Measurements from ENCODE around the gene MDN1.
"Not testable (repeated sequence)": the region's sequence is repeated elsewhere in the genome, so short reads cannot be mapped to it uniquely, and the experiment has no call there.

Gene MDN1

GRCh38 chr6:89819336-89820130, at the start of gene MDN1:
TSS of gene MDN1 (minus strand) at chr6:89819794. CDS start at chr6:89819607, 187 bp downstream.
- DNase-seq: peak; percentile 68 to 78 (median 70)

- DNase-seq: no peak
Observed at GRCh38 chr6:89866024-89866678, 46.6 kb upstream of the MDN1 start.

DNA sequence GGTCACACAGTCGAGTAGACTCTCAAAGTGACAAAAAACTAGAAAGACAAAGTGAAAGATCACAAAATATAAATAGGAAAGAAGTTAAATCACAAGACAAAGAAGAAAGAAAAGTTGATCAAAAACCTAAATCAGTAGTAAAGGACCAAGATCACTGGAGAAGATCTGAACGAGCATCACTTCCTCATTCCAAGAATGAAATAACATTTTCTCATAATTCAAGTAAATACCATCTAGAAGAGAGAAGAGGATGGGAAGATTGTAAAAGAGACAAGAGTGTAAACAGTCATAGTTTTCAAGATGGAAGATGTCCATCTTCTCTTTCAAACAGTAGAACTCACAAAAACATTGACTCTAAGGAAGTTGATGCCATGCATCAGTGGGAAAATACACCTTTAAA, 43.1 kb upstream of the MDN1 start:
- DNase-seq: no peak

GRCh38 chr6:89862273-89862672, 42.7 kb upstream of the MDN1 start:
- DNase-seq: no peak

- no peak for DNase-seq
Observed at GRCh38 chr6:89859744-89860143, 40.1 kb upstream of the MDN1 start.

- no peak for DNase-seq
Observed at GRCh38 chr6:89858041-89858440, 38.4 kb upstream of the MDN1 start.

GRCh38 chr6:89853068-89853467, 33.5 kb upstream of the MDN1 start:
- no peak for DNase-seq

- not testable (repeated sequence) for DNase-seq
Observed at GRCh38 chr6:89847513-89847912, 27.9 kb upstream of the MDN1 start.

DNA sequence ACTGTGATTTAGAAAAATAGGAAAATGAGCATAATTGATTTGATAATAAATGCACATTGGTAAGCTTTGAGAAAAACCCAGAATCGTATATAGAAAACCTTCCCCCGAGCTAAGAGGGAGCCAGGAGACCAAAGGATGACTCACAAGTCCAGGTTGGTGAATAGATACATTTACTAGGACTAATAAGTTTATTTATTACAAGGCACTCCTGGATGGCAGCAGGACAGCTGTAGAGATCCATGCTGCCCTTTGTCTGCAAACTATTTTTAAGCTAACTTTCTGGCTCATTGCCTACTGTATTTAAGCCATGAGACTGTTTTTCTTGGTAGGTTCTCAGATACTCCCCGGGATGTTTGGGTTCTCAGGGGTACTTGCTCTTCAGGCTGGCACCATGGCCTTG, 23.5 kb upstream of the MDN1 start:
- no peak for DNase-seq

DNA sequence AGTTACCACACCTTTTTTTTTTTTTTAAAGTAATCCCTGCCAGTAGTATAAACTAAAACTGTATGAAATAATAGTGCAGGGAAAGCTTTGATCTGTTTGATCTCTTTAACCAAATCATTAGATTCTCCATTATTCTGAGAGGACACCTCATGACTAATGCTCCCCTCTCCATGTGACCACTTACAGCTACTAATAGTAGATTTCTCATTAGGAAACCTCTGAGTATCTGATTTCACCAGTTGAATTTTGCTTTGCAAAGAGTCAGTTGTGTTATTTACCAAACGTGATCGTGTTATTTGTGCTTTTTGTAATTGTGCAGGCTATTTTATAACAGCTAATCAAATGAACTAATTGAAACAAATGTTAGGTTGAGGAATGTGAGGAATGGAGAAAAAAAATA, 22.6 kb upstream of the MDN1 start:
- no peak for DNase-seq

GRCh38 chr6:89840538-89840937, 20.9 kb upstream of the MDN1 start:
- DNase-seq: no peak

DNA sequence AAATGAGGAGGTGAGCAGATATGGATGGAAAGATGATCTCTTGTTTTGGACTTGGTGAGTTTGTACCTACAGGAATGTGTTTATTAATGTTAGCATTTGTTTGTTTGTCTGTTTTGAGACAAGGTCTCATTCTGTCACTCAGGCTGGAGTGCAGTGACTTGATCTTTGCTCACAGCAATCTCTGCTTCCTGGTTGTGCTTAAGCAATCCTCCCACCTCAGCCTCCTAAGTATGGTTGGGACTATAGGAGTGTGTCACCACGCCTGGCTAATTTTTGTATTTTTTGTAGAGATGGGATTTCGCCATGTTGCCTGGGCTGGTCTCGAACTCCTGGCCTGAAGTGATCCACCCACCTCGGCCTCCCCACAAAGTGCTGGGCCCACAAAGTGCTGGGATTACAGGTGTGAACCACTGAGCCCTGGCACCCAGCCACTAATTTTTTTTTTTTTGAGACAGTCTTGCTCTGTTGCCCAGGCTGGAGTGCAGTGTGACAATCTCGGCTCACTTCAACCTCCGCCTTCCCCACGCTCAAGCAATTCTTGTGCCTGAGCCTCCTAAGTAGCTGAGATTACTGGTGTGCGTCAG, 17.1 kb upstream of the MDN1 start:
- no peak for DNase-seq

DNA sequence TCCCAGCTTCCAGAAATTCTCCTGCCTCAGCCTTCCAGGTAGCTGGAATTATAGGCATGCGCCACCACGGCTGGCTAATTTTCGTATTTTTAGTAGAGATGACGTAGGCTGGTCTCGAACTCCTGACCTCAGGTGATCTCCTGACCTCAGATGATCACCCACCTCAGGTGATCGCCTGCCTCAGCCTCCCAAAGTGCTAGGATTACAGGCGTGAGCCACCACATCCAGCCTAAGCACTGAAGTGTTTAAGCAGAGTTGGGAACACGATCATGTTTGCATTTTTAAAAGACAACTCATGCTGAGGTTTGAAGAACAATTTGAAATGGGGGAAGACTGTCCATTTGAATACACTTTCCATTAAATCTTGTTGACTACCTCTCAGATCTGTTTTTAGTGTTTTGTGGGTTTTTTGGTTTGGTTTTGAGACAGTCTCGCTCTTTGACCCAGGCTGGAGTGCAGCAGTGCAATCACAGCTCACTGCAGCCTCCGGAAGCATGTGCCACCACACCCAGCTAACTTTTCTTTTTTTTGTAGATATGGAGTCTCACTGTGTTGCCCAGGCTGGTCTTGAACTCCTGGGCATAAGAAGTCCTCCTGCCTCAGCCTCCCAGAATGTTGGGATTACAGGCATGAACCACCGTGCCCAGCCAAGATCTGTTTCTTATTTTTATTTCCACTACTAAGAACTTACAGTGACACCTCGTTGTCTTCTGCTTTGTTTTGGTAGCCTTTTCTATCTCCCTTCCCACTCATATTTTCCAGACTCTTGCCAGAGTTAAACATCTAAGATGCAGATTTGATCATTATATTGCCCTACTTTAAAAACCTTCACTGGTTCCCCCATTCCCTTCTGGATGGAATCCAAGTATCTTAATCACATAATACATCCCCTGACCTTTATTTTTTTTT, 15.5 kb upstream of the MDN1 start:
- no peak for DNase-seq

GRCh38 chr6:89830170-89830809, 10.7 kb upstream of the MDN1 start:
- DNase-seq: no peak

GRCh38 chr6:89829472-89830169, 10.0 kb upstream of the MDN1 start, which contains the start of gene CASP8AP2:
TSS of gene CASP8AP2 (plus strand) at chr6:89829880.
- DNase-seq: peak; percentile 75 to 88 (median 84)

GRCh38 chr6:89828988-89829471, 9.4 kb upstream of the MDN1 start:
- no peak for DNase-seq

DNA sequence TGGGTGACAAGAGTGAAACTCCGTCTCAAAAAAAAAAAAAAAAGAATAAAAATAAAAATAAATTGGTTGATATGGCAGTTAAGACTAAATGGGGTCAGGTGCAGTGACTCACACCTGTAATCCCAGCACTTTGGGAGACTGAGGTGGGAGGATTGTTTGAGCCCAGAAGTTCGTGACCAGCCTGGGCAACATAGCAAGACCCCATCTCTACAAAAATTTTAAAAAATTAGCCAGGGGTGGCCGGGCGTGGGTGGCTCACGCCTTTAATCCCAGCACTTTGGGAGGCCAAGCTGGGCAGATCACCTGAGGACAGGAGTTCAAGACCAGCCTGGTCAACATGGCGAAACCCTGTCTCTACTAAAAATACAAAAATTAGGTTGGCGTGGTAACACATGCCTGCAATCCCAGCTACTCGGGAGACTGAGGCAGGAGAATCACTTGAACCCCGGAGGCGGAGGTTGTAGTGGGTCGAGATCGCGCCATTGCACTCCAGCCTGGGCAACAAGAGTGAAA, 8.9 kb upstream of the MDN1 start:
- DNase-seq: not testable (repeated sequence)

DNA sequence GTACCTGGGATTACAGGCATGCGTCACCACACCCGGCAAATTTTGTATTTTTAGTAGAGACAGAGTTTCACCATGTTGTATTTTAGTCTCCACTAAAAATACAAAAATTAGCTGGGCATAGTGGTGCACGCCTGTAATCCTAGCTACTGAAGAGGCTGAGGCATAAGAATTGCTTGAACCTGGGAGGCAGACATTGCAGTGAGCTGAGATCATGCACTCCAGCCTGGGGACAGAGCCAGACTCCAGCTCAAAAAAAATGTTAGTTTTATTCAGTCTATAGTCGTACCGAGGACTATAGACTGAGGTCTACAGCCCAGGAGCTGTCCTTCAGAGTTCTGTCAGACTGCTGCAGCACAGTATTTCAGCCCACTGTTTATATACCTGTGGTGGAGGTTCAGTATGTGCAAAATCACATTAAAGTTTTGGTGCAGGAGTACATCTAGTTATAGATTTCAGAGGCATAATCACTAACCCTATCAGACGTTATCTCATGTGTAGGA, 6.5 kb upstream of the MDN1 start:
- DNase-seq: no peak

- DNase-seq: no peak
Observed at GRCh38 chr6:89818977-89819335, 638 bp downstream of the MDN1 start.

GRCh38 chr6:89817481-89817880, 2.1 kb downstream of the MDN1 start:
- no peak for DNase-seq

DNA sequence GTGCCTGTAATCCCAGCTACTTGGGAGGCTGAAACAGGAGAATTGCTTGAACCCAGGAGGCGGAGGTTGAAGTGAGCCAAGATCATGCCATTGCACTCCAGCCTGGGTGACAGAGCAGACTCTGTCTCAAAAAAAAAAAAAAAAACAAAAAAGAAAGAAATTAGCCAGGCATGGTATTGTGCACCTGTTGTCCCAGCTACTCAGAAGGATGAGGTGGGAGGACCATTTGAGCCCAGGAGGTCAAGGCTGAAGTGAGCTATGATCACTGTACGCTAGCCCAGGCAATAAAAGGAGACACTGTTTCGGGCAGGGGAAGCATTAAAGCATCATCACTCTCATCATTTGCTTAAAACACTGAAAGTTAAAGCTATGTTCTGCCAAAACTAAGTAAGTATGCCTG, 6.2 kb downstream of the MDN1 start:
- not testable (repeated sequence) for DNase-seq

Measured in activated CD4-positive, CD25-positive, alpha-beta regulatory T cell (primary cell).